Activated CD4-positive, alpha-beta T cell treated with anti-CD3 and anti-CD28 coated beads for 36 hours (primary cell): ENCODE data around the gene FCGR1A. TPM values are rescaled to one million over a fixed set of nuclear protein-coding genes. Genes with fewer than 3 reads are reported as not detected.
"Not testable (repeated sequence)": the region's sequence is repeated elsewhere in the genome, so short reads cannot be mapped to it uniquely, and the experiment has no call there.

Source experiments
- ATAC-seq: fragments of 200-7000 bp; cut with Tn5 transposase; one replicate; pipeline ENCODE4 v1.10.0; 2021; ENCODE audit warnings: mild to moderate bottlenecking, moderate library complexity
- CTCF ChIA-PET: fragments of 350-600 bp; sonication (Branson Sonifier 250); formaldehyde crosslinking; loops from one replicate; lab custom pipeline; 2021; ENCODE audit warnings: antibody characterized with exemption; lab: Charles Lee
- POLR2A ChIA-PET: fragments of 350-600 bp; sonication (Branson Sonifier 250); formaldehyde crosslinking; loops from one replicate; lab custom pipeline; 2021; ENCODE audit warnings: antibody characterized with exemption, inconsistent platforms; lab: Charles Lee
- DNase-seq: peaks from one replicate; pipeline ENCODE4 v3.0.0-alpha.2; 2020
- H3K27ac Mint-ChIP-seq: one replicate; pipeline ENCODE4 v1.8.0; 2021; ENCODE audit warnings: mixed read lengths
- H3K27me3 Mint-ChIP-seq: one replicate; pipeline ENCODE4 v1.8.0; 2021; ENCODE audit warnings: mixed read lengths
- H3K36me3 Mint-ChIP-seq: one replicate; pipeline ENCODE4 v1.8.0; 2021; ENCODE audit warnings: low read depth, mixed read lengths
- H3K4me1 Mint-ChIP-seq: one replicate; pipeline ENCODE4 v1.8.0; 2021; ENCODE audit warnings: mixed read lengths
- H3K4me3 Mint-ChIP-seq: one replicate; pipeline ENCODE4 v1.8.0; 2021; ENCODE audit warnings: mild to moderate bottlenecking, moderate library complexity, mixed read lengths
- H3K9me3 Mint-ChIP-seq: one replicate; pipeline ENCODE4 v1.8.0; 2021; ENCODE audit warnings: low read depth, mixed read lengths
- intact Hi-C, 2 experiments: fragments of 100-400 bp; cut with DNase I in 1 of 2; cut with micrococcal nuclease in 1 of 2; formaldehyde crosslinking; loops; one replicate each; pipeline versions ENCODE4 v1.14.2 to v1.15.1; 2022 to 2024; cut with DNase I, micrococcal nuclease
- total RNA-seq, 2 experiments: library from RNA; stranded (reverse); gene quantifications; one replicate each; pipeline ENCODE4 v1.2.3, GENCODE V29; 2021

Gene FCGR1A
- total RNA-seq, 2 experiments from 2014 or later, result not detected

- intact Hi-C loops, H3K27me3 Mint-ChIP-seq, CTCF ChIA-PET, H3K4me1 Mint-ChIP-seq, H3K36me3 Mint-ChIP-seq, H3K9me3 Mint-ChIP-seq: not testable (repeated sequence)
- ATAC-seq (peak; percentile 84), DNase-seq (peak; percentile 86)
- Mint-ChIP-seq H3K4me3 (peak overlapping the region; percentile 82), H3K27ac (peak overlapping the region; percentile 97)
- POLR2A ChIA-PET, result interaction anchor here (0.6 to 1.5 kb wide), 3 partner anchors 37 to 317 kb away, joined by 3 to 7 read pairs (median 4); a partner anchor contains a TSS
Measured at GRCh38 chr1:149811890-149812829, 29.7 kb downstream of the FCGR1A start.

- POLR2A ChIA-PET, result interaction anchor here (0.6 to 1.5 kb wide), 2 partner anchors 73 to 316 kb away, joined by 4 to 7 read pairs; a partner anchor contains a TSS
- DNase-seq (peak; percentile 75), ATAC-seq (peak; percentile 38)
- peak overlapping the region; percentile 82 for H3K4me3 Mint-ChIP-seq
- CTCF ChIA-PET, H3K36me3 Mint-ChIP-seq, H3K9me3 Mint-ChIP-seq, H3K27me3 Mint-ChIP-seq, intact Hi-C loops, H3K4me1 Mint-ChIP-seq: not testable (repeated sequence)
- peak overlapping the region; percentile 97 for H3K27ac Mint-ChIP-seq
Measured at GRCh38 chr1:149812893-149813801, 30.7 kb downstream of the FCGR1A start.

- intact Hi-C loops, H3K36me3 Mint-ChIP-seq, H3K9me3 Mint-ChIP-seq, CTCF ChIA-PET, POLR2A ChIA-PET, H3K27ac Mint-ChIP-seq, DNase-seq, ATAC-seq, H3K4me3 Mint-ChIP-seq, H3K27me3 Mint-ChIP-seq, H3K4me1 Mint-ChIP-seq: not testable (repeated sequence)
Measured at GRCh38 chr1:149820387-149820786, 37.9 kb downstream of the FCGR1A start.

- DNase-seq, H3K27me3 Mint-ChIP-seq, H3K4me3 Mint-ChIP-seq, intact Hi-C loops, H3K27ac Mint-ChIP-seq, H3K9me3 Mint-ChIP-seq, CTCF ChIA-PET, H3K36me3 Mint-ChIP-seq, POLR2A ChIA-PET, ATAC-seq, H3K4me1 Mint-ChIP-seq: not testable (repeated sequence)
Measured at GRCh38 chr1:149826555-149826954, 44.1 kb downstream of the FCGR1A start.

- DNase-seq, intact Hi-C loops, H3K9me3 Mint-ChIP-seq, H3K27ac Mint-ChIP-seq, H3K4me1 Mint-ChIP-seq, CTCF ChIA-PET, H3K36me3 Mint-ChIP-seq, H3K4me3 Mint-ChIP-seq, POLR2A ChIA-PET, H3K27me3 Mint-ChIP-seq: not testable (repeated sequence)
- ATAC-seq, result peak; percentile 13
Measured at GRCh38 chr1:149831764-149832315, 49.3 kb downstream of the FCGR1A start.

GRCh38 chr1:149832316-149833126 is 50.0 kb downstream of the FCGR1A start:
- H3K27me3 Mint-ChIP-seq, CTCF ChIA-PET, H3K27ac Mint-ChIP-seq, H3K4me3 Mint-ChIP-seq, H3K4me1 Mint-ChIP-seq, DNase-seq, H3K9me3 Mint-ChIP-seq, intact Hi-C loops, POLR2A ChIA-PET, H3K36me3 Mint-ChIP-seq: not testable (repeated sequence)
- ATAC-seq, result peak; percentile 80

- H3K36me3 Mint-ChIP-seq, CTCF ChIA-PET, DNase-seq, H3K4me3 Mint-ChIP-seq, H3K9me3 Mint-ChIP-seq, H3K4me1 Mint-ChIP-seq, POLR2A ChIA-PET, H3K27ac Mint-ChIP-seq, H3K27me3 Mint-ChIP-seq, intact Hi-C loops: not testable (repeated sequence)
- peak; percentile 38 for ATAC-seq
Measured at GRCh38 chr1:149833144-149833543, 50.6 kb downstream of the FCGR1A start.

GRCh38 chr1:149841149-149841548 is 58.7 kb downstream of the FCGR1A start:
- DNase-seq, H3K27ac Mint-ChIP-seq, POLR2A ChIA-PET, H3K27me3 Mint-ChIP-seq, H3K9me3 Mint-ChIP-seq, H3K4me3 Mint-ChIP-seq, intact Hi-C loops, CTCF ChIA-PET: not testable (repeated sequence)
- peak; percentile 22 for ATAC-seq
- Mint-ChIP-seq H3K36me3 (peaks cover 15% of the 10 kb centered on the region), H3K4me1 (peaks cover 18% of the 10 kb centered on the region)

Other genes with a start within 250 kb of the FCGR1A start
- not detected for gene PPIAL4C, start 198.8 kb upstream of the FCGR1A start, total RNA-seq
- 10 to 100 TPM; 24.1 to 30.0 TPM for gene BOLA1, start 116.9 kb downstream of the FCGR1A start, total RNA-seq
- gene SV2A, start 135.2 kb downstream of the FCGR1A start, total RNA-seq, result 1 to 10 TPM; 7.8 to 8.5 TPM
- 10 to 100 TPM; 68.6 to 71.9 TPM for gene SF3B4, start 145.1 kb downstream of the FCGR1A start, total RNA-seq
- 1 to 10 TPM; 1.3 TPM for gene MTMR11, start 154.2 kb downstream of the FCGR1A start, total RNA-seq
- gene OTUD7B, start 228.0 kb downstream of the FCGR1A start, total RNA-seq, result 10 to 100 TPM; 18.5 to 20.1 TPM